Esophagus (tissue), 2 donors: Measurements from ENCODE around the gene LKAAEAR1. TPM values are rescaled to one million over a fixed set of nuclear protein-coding genes. Genes with fewer than 3 reads are reported as not detected.

Experiments used
- H3K27ac ChIP-seq, 2 donors: one replicate each; pipeline ENCODE4 v1.5.1; 2013; ENCODE audit warnings: low read depth in 2 of 2, mild to moderate bottlenecking in 2 of 2, inconsistent platforms in 1 of 2, low read length in 1 of 2, moderate library complexity in 1 of 2
- H3K27me3 ChIP-seq, 2 donors: one replicate each; pipeline ENCODE4 v1.6.1; 2013; ENCODE audit warnings: low read length in 2 of 2, control low read depth in 1 of 2, mild to moderate bottlenecking in 1 of 2; ENCODE audit not compliant: insufficient read depth in 2 of 2, control insufficient read depth in 1 of 2
- H3K36me3 ChIP-seq, 2 donors: one replicate each; pipeline ENCODE4 v1.6.1; 2013; ENCODE audit warnings: low read length in 1 of 2; ENCODE audit not compliant: control insufficient read depth in 2 of 2, insufficient read depth in 2 of 2
- H3K4me1 ChIP-seq, 2 donors: one replicate each; pipeline ENCODE4 v1.6.1; 2013; ENCODE audit warnings: low read length in 1 of 2; ENCODE audit not compliant: control insufficient read depth in 2 of 2, insufficient read depth in 2 of 2
- H3K4me3 ChIP-seq, 2 donors: one replicate each; pipeline ENCODE4 v1.5.1; 2013; ENCODE audit warnings: low read length in 2 of 2, mild to moderate bottlenecking in 2 of 2, low read depth in 1 of 2, moderate library complexity in 1 of 2
- H3K9me3 ChIP-seq, 2 donors: one replicate each; pipeline ENCODE4 v1.6.1; 2013; ENCODE audit warnings: mild to moderate bottlenecking in 2 of 2, low read depth in 1 of 2, low read length in 1 of 2, moderate library complexity in 1 of 2; ENCODE audit not compliant: control insufficient read depth in 2 of 2, insufficient read depth in 1 of 2
- WGBS, 2 donors: extraction: QIAGEN DNeasy Blood & Tissue Kit; methylation state at CpG; one replicate each; pipeline ENCODE4 v1.1.7; 2013; 5-methylcytosine and 5-hydroxymethylcytosine counted together
- polyA plus RNA-seq, 2 donors: library from polyadenylated mRNA; stranded (reverse); fragments of 200-250 nt; gene quantifications; one replicate each; pipeline ENCODE4 v1.2.3, GENCODE V29; 2013
- donor health status: healthy with polysubstance abuse.
- donor health status: Bipolar disorder and iron deficiency.

Gene LKAAEAR1
- polyA plus RNA-seq, 2 donors = 0.09 TPM; not detected in 1

DNA sequence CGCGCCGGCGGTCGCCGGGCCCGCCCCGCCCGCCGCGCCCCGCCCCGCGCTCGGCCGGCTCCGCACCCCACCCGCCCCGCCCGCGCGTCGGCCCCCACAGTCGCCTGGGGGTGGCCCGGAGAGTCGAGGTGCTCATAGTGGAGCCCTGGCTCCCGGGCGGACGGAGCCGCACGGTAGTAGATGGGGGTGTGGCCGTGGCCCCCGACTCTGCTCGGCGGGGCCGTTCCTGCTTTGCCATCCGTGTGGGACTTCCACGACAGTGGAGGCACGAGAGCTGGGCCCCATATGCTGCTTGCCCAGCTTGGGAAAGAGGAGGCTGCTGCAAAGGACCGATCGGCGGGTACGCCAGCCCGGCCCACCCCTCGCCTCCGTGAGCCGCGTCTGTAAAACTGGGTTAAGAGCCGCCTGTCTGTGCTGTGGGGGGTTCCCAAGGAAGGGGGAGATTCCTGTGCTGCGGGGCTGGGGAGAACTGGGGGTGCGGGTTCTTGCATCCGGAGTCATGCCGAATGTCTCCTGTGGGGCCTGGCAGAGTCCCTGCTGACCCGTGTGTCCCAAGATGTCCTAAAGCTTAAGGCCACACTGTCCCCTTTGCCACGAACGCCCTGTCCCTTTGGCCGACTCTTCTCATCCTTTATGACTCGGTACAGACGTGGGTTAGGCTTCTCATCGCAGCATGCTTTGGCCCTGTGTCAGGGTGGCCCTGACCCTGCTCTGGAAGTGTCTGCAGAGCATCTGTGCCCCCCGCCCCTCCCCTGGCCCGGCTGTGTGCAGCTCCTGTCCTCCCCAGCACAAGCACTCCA is 4.0 kb downstream of the LKAAEAR1 start, which contains the start of gene OPRL1:
Gene OPRL1, plus strand, starts transcription at position 70 of the 800 bp plus-strand sequence. CDS start 12,639 bp downstream, outside the sequence.
- H3K27ac ChIP-seq = peak within 1 kb of the TSS; percentile 79 to 80
- peak within 1 kb of the TSS; percentile 69 to 70 for H3K4me3 ChIP-seq
- no peaks in the 10 kb centered on the region for H3K27me3 ChIP-seq
- H3K9me3 ChIP-seq = no peaks in the 10 kb centered on the region
- peaks cover 5 to 20% of the 10 kb centered on the region in 2 donors for H3K4me1 ChIP-seq
- WGBS, 2 donors = 6 to 10% methylated on average over 39 to 62 of the region's 62 CpGs
- H3K36me3 ChIP-seq = peaks cover 0 to 6% of the 10 kb centered on the region in 2 donors

DNA sequence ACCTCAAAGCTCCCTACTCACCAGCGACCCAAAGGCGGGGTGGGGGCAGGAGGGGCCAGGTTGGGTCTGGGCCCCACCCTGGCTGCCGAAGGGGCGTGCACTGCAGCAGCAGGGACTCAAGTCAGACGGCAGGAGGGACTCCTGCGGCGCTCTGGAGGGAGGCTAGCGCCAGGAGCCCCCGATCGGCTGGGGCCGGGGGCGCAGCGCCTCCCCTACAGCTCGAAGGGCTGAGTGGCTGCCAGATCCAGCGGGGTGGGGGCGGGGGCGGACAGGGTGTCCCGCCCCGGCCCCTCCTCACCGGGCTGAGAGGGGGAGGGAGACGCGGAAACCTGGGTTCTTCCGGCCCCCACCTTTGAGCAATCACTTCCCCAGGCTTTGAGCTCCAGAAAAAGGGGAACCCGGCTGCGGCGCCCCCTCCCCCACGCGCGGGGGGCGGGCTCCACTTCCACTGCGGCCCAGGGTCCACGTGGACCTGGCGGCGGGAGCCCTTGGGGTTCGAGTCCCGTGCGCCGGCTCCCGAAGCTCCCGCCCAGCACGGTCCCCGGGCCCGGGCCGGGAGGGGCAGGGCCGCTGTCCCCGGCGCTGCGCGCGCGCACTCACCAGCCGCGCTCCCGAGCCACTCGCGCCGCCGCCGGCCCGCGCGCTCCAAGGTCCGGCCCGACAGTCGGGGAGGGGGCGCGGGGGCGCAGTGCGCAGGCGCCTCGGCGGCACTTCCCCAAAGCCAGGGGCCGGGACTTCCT is 4.8 kb downstream of the LKAAEAR1 start, which contains the start of gene RGS19:
Gene RGS19, minus strand, starts transcription at position 246 of the 740 bp plus-strand sequence. CDS start 2,632 bp downstream, outside the sequence.
- 0 to 1% methylated on average over 38 to 73 of the region's 73 CpGs for WGBS, 2 donors
- no peaks in the 10 kb centered on the region for H3K27me3 ChIP-seq
- H3K4me1 ChIP-seq = peaks cover 5 to 21% of the 10 kb centered on the region in 2 donors
- H3K9me3 ChIP-seq = no peaks in the 10 kb centered on the region
- peak within 1 kb of the TSS; percentile 79 to 80 for H3K27ac ChIP-seq
- H3K36me3 ChIP-seq = peaks cover 0 to 13% of the 10 kb centered on the region in 2 donors
- H3K4me3 ChIP-seq = peak within 1 kb of the TSS; percentile 69 to 70

DNA sequence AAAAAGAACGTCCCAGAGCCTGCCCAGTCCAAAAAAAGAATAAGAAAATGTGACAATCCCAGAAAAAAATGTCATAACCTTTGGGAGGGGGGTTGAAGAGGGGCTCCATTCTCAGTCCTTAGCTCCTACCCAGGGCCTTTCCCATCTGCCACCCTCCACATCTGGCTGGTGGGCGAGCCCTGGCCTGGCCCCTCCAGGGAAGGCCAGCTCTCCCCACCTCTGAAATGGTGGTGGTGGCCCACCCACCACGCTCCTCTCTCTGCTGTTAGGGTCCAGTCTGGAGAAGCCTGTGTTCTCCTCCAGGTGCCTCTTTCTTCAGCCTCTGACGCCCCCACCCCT is 5.3 kb downstream of the LKAAEAR1 start:
- 8 to 11% methylated on average over 4 of the region's 4 CpGs for WGBS, 2 donors
- H3K27ac ChIP-seq = peak overlapping the region; percentile 34 to 79
- H3K27me3 ChIP-seq = no peaks in the 10 kb centered on the region
- H3K4me3 ChIP-seq = peak overlapping the region; percentile 69 to 70
- H3K9me3 ChIP-seq = peaks cover 0 to 3% of the 10 kb centered on the region in 2 donors
- peaks cover 5 to 24% of the 10 kb centered on the region in 2 donors for H3K4me1 ChIP-seq
- peaks cover 1 to 18% of the 10 kb centered on the region in 2 donors for H3K36me3 ChIP-seq

DNA sequence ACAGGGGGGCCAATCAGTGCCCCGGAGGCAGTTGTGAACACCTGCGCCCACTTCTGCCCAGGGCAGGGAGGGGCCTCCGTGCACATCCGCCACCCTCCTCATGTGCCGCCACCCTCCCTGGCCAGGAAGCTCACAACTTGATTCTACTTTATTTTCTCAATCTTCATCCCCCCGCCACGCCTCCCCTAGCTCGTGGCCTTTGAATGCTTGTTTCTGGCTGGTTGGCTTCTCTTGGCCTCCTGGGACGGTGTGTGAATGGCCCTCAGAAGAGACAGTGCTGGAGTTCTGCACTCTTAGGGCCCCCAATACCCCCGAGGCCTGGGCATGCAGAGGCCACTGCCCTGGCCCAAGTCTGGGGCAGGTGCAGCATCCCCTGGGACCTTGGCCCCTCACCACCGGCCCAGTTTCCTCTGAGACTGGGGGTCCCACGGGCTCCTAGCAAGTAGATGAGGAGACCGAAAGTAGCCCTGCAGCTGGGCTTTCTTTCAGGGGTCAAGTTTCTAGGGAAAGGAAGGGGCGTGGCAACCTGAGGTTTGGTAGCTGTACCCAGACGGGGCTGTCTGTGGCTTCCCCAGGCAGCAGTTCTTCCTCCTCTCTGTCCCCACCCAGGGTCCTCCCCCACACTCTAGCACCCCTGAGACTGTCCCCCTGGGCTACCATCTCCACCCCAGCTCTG is 6.2 kb downstream of the LKAAEAR1 start:
- Histone ChIP-seq H3K27ac (peak overlapping the region; percentile 23 to 24), H3K4me3 (peak overlapping the region; percentile 35 to 70), H3K36me3 (peaks cover 2 to 25% of the 10 kb centered on the region in 2 donors), H3K4me1 (peaks cover 5 to 20% of the 10 kb centered on the region in 2 donors), H3K27me3 (no peaks in the 10 kb centered on the region), H3K9me3 (peaks cover 0 to 6% of the 10 kb centered on the region in 2 donors)
- WGBS, 2 donors = 37 to 47% methylated on average over 15 of the region's 15 CpGs

DNA sequence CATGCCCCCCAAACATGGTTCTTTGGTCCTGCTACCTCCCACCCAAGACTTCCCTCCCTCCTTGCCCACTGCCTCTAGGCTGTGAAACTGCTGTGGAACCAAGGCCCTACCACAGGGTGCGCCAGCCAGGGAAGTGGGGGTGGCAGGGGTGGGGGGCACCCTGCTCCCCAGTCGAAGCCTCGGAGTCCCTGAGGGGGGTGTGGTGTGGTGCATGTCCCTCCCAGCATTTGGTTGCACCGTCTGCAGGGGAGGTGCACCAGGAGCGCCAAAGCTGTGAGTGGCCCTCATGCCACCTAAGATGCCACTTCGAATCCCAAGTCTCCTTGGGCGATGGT is 6.7 kb downstream of the LKAAEAR1 start:
- Histone ChIP-seq H3K4me3 (peak overlapping the region; percentile 7 to 35), H3K27ac (peak overlapping the region in 1 of 2 donors; percentile 19), H3K9me3 (peaks cover 0 to 6% of the 10 kb centered on the region in 2 donors), H3K36me3 (peaks cover 2 to 29% of the 10 kb centered on the region in 2 donors), H3K4me1 (peaks cover 5 to 19% of the 10 kb centered on the region in 2 donors), H3K27me3 (no peaks in the 10 kb centered on the region)
- 61 to 81% methylated on average over 7 of the region's 7 CpGs for WGBS, 2 donors

DNA sequence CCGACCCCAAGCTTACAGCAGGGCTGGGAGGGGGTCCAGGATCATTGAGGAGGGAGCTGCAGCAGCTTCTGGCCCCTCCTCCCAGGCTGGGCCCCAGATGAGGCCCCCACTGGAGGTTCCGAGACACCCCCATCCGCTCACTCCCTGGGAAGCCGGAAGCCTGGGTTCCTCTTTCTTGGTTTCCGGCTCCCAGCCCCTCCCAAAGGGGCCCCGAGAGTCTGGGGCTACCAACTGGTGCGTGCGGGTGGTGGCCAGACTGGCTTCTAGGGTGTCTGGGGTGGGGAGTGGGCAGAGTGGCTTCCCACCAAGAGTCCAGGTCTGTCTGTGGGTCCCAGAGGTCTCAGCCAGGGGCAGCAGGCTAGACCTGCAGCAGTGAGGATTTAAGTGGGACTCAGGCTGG is 7.1 kb downstream of the LKAAEAR1 start:
- H3K36me3 ChIP-seq = peaks cover 2 to 29% of the 10 kb centered on the region in 2 donors
- WGBS, 2 donors = 72 to 80% methylated on average over 8 of the region's 8 CpGs
- peaks cover 0 to 6% of the 10 kb centered on the region in 2 donors for H3K9me3 ChIP-seq
- no peaks in the 10 kb centered on the region for H3K27me3 ChIP-seq
- H3K4me3 ChIP-seq = peak overlapping the region in 1 of 2 donors; percentile 7
- peaks cover 5 to 19% of the 10 kb centered on the region in 2 donors for H3K4me1 ChIP-seq
- H3K27ac ChIP-seq = no peak overlapping the region

DNA sequence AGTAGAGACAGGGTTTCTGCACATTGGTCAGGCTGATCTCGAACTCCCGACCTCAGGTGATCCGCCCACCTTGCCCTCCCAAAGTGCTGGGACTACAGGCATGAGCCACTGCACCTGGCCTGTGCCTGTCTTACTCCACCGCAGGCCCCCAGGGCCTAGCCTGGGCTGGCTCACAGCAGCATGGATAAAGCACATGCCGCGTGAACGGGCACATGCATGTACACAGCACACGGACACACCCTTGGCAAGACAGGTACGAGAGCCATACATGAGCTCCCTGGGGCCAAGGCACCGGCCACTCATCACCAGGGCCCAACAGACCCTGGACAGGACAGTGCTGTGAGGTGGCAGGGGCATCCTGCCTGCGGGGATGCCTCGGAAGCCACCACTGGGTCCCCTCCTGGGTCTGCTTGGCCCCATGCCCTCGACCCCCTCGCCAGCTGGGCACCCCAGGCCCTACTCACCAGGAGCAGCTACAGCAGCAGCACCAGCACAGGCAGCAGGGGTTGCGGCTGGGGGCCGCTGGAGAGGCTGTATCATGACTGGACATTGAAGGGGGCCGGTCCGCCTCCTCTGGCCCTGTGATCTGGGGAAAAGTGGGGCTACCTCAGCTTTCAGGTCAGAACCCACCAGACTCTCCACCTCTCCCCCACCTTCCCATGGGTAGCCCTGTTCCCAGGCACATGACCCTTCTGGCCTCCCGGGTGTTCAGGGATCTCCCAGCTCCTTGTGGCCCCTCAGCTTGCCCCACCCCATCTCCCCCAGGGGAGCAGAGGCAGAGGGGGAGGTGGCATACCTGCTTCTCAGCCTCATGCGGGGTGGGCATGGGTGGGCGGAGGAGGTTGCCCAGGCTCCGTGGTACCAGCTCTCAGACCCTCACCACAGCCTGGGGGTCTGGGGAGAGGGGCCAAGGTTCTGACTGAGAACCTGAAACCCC is 7.9 kb downstream of the LKAAEAR1 start:
- Histone ChIP-seq H3K27me3 (no peaks in the 10 kb centered on the region), H3K27ac (no peak overlapping the region), H3K4me3 (no peak overlapping the region), H3K4me1 (peaks cover 5 to 19% of the 10 kb centered on the region in 2 donors), H3K9me3 (peaks cover 0 to 6% of the 10 kb centered on the region in 2 donors), H3K36me3 (peaks cover 2 to 29% of the 10 kb centered on the region in 2 donors)
- 73 to 89% methylated on average over 18 to 21 of the region's 22 CpGs for WGBS, 2 donors

DNA sequence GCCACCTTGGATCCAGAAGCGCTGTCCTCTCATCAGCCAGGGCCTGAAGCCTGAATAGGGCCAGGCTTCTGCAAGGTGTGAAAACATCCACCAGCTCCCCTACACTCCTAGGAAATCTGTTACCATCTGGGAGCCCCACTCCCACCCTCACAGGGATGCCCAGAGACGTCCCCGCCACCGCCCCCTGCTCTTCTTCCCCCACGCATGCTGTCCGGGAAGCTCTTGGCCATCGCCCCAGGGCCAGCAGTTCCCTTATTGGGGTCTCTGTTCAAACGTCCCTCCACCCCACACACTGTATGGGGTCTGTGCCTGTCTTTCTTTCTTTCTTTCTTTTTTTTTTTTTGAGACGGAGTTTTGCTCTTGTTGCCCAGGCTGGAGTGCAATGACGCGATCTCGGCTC is 8.6 kb downstream of the LKAAEAR1 start:
- H3K4me1 ChIP-seq = peaks cover 5 to 19% of the 10 kb centered on the region in 2 donors
- H3K4me3 ChIP-seq = no peak overlapping the region
- 91 to 92% methylated on average over 12 of the region's 12 CpGs for WGBS, 2 donors
- H3K9me3 ChIP-seq = peaks cover 0 to 6% of the 10 kb centered on the region in 2 donors
- no peak overlapping the region for H3K27ac ChIP-seq
- peaks cover 2 to 29% of the 10 kb centered on the region in 2 donors for H3K36me3 ChIP-seq
- H3K27me3 ChIP-seq = no peaks in the 10 kb centered on the region
